Stimulated activated CD4-positive, alpha-beta T cell treated with anti-CD3 and anti-CD28 coated beads, Interleukin-12 subunit alpha, Interleukin-12 subunit beta, amount 100 ng/mL, for 4 hours (primary cell): ENCODE results near the gene STARD6.
A peak's percentile ranks its signal among the peaks of the same experiment; 100 is the strongest.
"Not testable (repeated sequence)": the region's sequence is repeated elsewhere in the genome, so short reads cannot be mapped to it uniquely, and the experiment has no call there.

Experiments used
- DNase-seq: peaks from one replicate; pipeline ENCODE4 v3.0.0-alpha.2; 2020

The STARD6 gene

GRCh38 chr18:54357660-54358494, at the start of gene STARD6, which contains the start of gene C18orf54:
STARD6 (minus strand) TSS chr18:54357858; CDS start chr18:54354573, 3,285 bp downstream.
C18orf54 (plus strand) TSS chr18:54357906; CDS start chr18:54360573, 2,667 bp downstream.
- peak; percentile 82 for DNase-seq

GRCh38 chr18:54405290-54405689, 47.6 kb upstream of the STARD6 start:
- DNase-seq: no peak

GRCh38 chr18:54396760-54397159, 39.1 kb upstream of the STARD6 start:
- no peak for DNase-seq

- no peak for DNase-seq
Observed at GRCh38 chr18:54393648-54394294, 36.1 kb upstream of the STARD6 start.

- no peak for DNase-seq
Observed at GRCh38 chr18:54392543-54393023, 34.9 kb upstream of the STARD6 start.

- no peak for DNase-seq
Observed at GRCh38 chr18:54390838-54391237, 33.2 kb upstream of the STARD6 start.

- DNase-seq: no peak
Observed at GRCh38 chr18:54389143-54389505, 31.5 kb upstream of the STARD6 start.

- no peak for DNase-seq
Observed at GRCh38 chr18:54388203-54389142, 30.8 kb upstream of the STARD6 start.

GRCh38 chr18:54387631-54388030, 30.0 kb upstream of the STARD6 start:
- no peak for DNase-seq

GRCh38 chr18:54386800-54387495, 29.3 kb upstream of the STARD6 start:
- not testable (repeated sequence) for DNase-seq

GRCh38 chr18:54386043-54386442, 28.4 kb upstream of the STARD6 start:
- DNase-seq: no peak

GRCh38 chr18:54382733-54383252, 25.1 kb upstream of the STARD6 start:
- no peak for DNase-seq

- no peak for DNase-seq
Observed at GRCh38 chr18:54382076-54382475, 24.4 kb upstream of the STARD6 start.

- no peak for DNase-seq
Observed at GRCh38 chr18:54381640-54382039, 24.0 kb upstream of the STARD6 start.

GRCh38 chr18:54378057-54378456, 20.4 kb upstream of the STARD6 start:
- DNase-seq: no peak

- DNase-seq: no peak
Observed at GRCh38 chr18:54360406-54360805, 2.7 kb upstream of the STARD6 start.

- DNase-seq: no peak
Observed at GRCh38 chr18:54359233-54359632, 1.6 kb upstream of the STARD6 start.

GRCh38 chr18:54358495-54359040, 910 bp upstream of the STARD6 start:
- DNase-seq: no peak

- DNase-seq: no peak
Observed at GRCh38 chr18:54357082-54357659, 487 bp downstream of the STARD6 start.

- no peak for DNase-seq
Observed at GRCh38 chr18:54351186-54351585, 6.5 kb downstream of the STARD6 start.

- DNase-seq: no peak
Observed at GRCh38 chr18:54338230-54338629, 19.4 kb downstream of the STARD6 start.
